Thyroid gland (tissue), 4 donors: Measurements from ENCODE around the gene SNX9. TPM values are rescaled to one million over a fixed set of nuclear protein-coding genes. Genes with fewer than 3 reads are reported as not detected.

Experiments used
- DNase-seq, 2 donors: peaks; one replicate each; pipeline ENCODE4 v3.0.0-alpha.2; 2019
- H3K27ac ChIP-seq, 3 donors: fragments of 200-600 bp; sonication (generic); 1 replicate in 2 of 3; 2 replicates in 1 of 3; pipeline ENCODE4 v1.5.1; 2016 to 2019; ENCODE audit warnings: mild to moderate bottlenecking in 1 of 3, moderate library complexity in 1 of 3
- H3K27me3 ChIP-seq: fragments of 200-600 bp; sonication (generic); one replicate; pipeline ENCODE4 v1.5.1; 2019
- H3K36me3 ChIP-seq, 2 donors: fragments of 200-600 bp; sonication (generic); one replicate each; pipeline ENCODE4 v1.5.1; 2016 to 2019
- H3K4me1 ChIP-seq, 2 donors: fragments of 200-600 bp; sonication (generic); one replicate each; pipeline ENCODE4 v1.5.1; 2017 to 2019
- H3K4me3 ChIP-seq, 3 donors: fragments of 200-600 bp; sonication (generic); replicated peaks in 1 of 3; 1 replicate in 2 of 3; 2 replicates in 1 of 3; pipeline ENCODE4 v1.5.1; 2016; ENCODE audit warnings: mild to moderate bottlenecking in 1 of 3
- H3K9me3 ChIP-seq: fragments of 200-600 bp; sonication (generic); one replicate; pipeline ENCODE4 v1.5.1; 2017
- CTCF ChIP-seq, 6 experiments: fragments of 200-600 bp in 3 of 6; fragments of 450-650 bp in 3 of 6; sonication (generic) in 3 of 6; IDR thresholded peaks; one replicate each; pipeline ENCODE4 v1.5.1; 2016 to 2019; ENCODE audit warnings: antibody characterized with exemption in 6 of 6, mild to moderate bottlenecking in 2 of 6, inconsistent platforms in 1 of 6, moderate library complexity in 1 of 6
- POLR2A ChIP-seq, 2 donors: fragments of 450-650 bp; IDR thresholded peaks; one replicate each; pipeline ENCODE4 v1.6.1; 2017; ENCODE audit warnings: antibody characterized with exemption in 2 of 2, mild to moderate bottlenecking in 2 of 2, moderate library complexity in 1 of 2
- WGBS, 2 donors: methylation state at CpG; one replicate each; pipeline ENCODE4 v1.1.5; 2017; 5-methylcytosine and 5-hydroxymethylcytosine counted together
- intact Hi-C: fragments of 100-400 bp; cut with DNase I; formaldehyde crosslinking; loops from one replicate; pipeline ENCODE4 v1.15.1; 2023
- total RNA-seq, 4 donors: library from RNA; depleted of rRNA; stranded (reverse); fragments of >200 nt; gene quantifications; one replicate each; pipeline ENCODE4 v1.2.3, GENCODE V29; 2016

The SNX9 gene
- total RNA-seq, 4 donors from 2014 or later: 44.6 to 73.1 (median 47.2) TPM

- Histone ChIP-seq H3K9me3 (no peaks in the 10 kb centered on the region), H3K27ac (peak within 1 kb of the TSS; percentile 44 to 66 (median 46)), H3K36me3 (no peaks in the 10 kb centered on the region), H3K4me3 (peak within 1 kb of the TSS; percentile 29 to 95 (median 69)), H3K27me3 (no peaks in the 10 kb centered on the region), H3K4me1 (peaks cover 4 to 9% of the 10 kb centered on the region in 2 donors)
- TF ChIP-seq POLR2A (IDR thresholded peaks at IDR 0.05) (peak in 1 of 2 donors; percentile 80), CTCF (IDR thresholded peaks at IDR 0.05) (peak in 5 of 6 experiments; percentile 37 to 65 (median 42))
- WGBS, 2 donors: 1% methylated on average over 37 of the region's 86 CpGs; no CpG with 5 or more reads in 1 of the 2 donors
- DNase-seq: peak; percentile 82 to 86
- intact Hi-C loops: no loop called here
Observed at GRCh38 chr6:157981395-157982101, 158.5 kb downstream of the SNX9 start, which contains the start of gene SYNJ2. Gene SYNJ2, plus strand, starts transcription at chr6:157981863. Its CDS starts 99 bp downstream, at chr6:157981962.

DNA sequence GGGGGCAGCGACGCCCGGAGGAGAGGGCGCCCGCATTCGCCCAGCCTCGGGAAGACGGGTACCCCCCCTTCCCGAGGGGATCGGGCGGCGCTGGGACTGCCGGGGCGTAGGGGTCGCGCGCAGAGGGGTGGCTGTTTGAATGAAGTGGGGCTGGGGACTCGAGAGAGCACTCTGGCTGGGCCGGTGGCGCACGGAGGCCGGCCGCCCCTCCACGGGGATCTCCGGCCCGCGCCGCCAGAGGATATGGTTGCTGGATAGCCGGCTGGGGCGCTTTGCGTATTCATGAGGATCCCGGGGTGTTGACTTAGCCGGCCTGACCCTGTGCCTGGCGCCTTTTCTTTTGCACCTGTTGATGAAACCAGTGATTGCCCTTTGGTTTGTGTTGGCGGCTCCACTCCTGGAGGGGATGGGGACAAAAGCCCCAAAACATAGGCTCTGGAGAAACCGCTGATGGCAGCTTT is 159.1 kb downstream of the SNX9 start:
- no peak for TF ChIP-seq CTCF (IDR thresholded peaks at IDR 0.05)
- peak; percentile 60 to 61 for DNase-seq
- no peaks in the 10 kb centered on the region for H3K36me3 ChIP-seq
- H3K27me3 ChIP-seq: no peaks in the 10 kb centered on the region
- peak overlapping the region; percentile 29 to 95 (median 69) for H3K4me3 ChIP-seq
- intact Hi-C loops: no loop called here
- 0 to 3% methylated on average over 14 to 26 of the region's 36 CpGs for WGBS, 2 donors
- H3K4me1 ChIP-seq: peaks cover 4 to 9% of the 10 kb centered on the region in 2 donors
- no peaks in the 10 kb centered on the region for H3K9me3 ChIP-seq
- H3K27ac ChIP-seq: peak overlapping the region; percentile 44 to 66 (median 46)

GRCh38 chr6:157982563-157983405 is 159.7 kb downstream of the SNX9 start:
- DNase-seq: peak in 1 of 2 donors; percentile 22
- H3K4me1 ChIP-seq: peaks cover 4 to 11% of the 10 kb centered on the region in 2 donors
- TF ChIP-seq CTCF (IDR thresholded peaks at IDR 0.05) (peak in 2 of 6 experiments; percentile 10 to 32), POLR2A (IDR thresholded peaks at IDR 0.05) (no peak)
- H3K36me3 ChIP-seq: no peaks in the 10 kb centered on the region
- no peaks in the 10 kb centered on the region for H3K9me3 ChIP-seq
- peak overlapping the region in 2 of 3 donors; percentile 69 to 95 for H3K4me3 ChIP-seq
- WGBS, 2 donors: 63 to 67% methylated on average over 17 of the region's 17 CpGs
- no peak overlapping the region for H3K27ac ChIP-seq
- H3K27me3 ChIP-seq: no peaks in the 10 kb centered on the region
- intact Hi-C loops: no loop called here

- Histone ChIP-seq H3K27me3 (no peaks in the 10 kb centered on the region), H3K4me3 (no peak overlapping the region), H3K9me3 (no peaks in the 10 kb centered on the region), H3K36me3 (no peaks in the 10 kb centered on the region), H3K27ac (no peak overlapping the region), H3K4me1 (peaks cover 4 to 19% of the 10 kb centered on the region in 2 donors)
- TF ChIP-seq POLR2A (IDR thresholded peaks at IDR 0.05) (no peak), CTCF (IDR thresholded peaks at IDR 0.05) (no peak)
- WGBS, 2 donors: 94 to 96% methylated on average over 9 of the region's 9 CpGs
- intact Hi-C loops: no loop called here
- no peak for DNase-seq
Observed at GRCh38 chr6:157983406-157984119, 160.5 kb downstream of the SNX9 start.
